WERI-Rb-1 (cell line): Measurements from ENCODE around the gene RIN3.

Experiments
- DNase-seq: peaks from one replicate; pipeline ENCODE4 v3.0.0-alpha.2; 2020
- H3K27ac ChIP-seq: fragments of 250-450 bp; sonication (Bioruptor Pico); 2 replicates; pipeline ENCODE4 v1.5.1; 2020; ENCODE audit warnings: mild to moderate bottlenecking, moderate library complexity
- H3K27me3 ChIP-seq: fragments of 250-450 bp; sonication (Bioruptor Pico); 2 replicates; pipeline ENCODE4 v1.5.1; 2021; ENCODE audit warnings: mild to moderate bottlenecking, low read depth, moderate library complexity; ENCODE audit not compliant: insufficient read depth, severe bottlenecking
- H3K36me3 ChIP-seq: fragments of 250-450 bp; sonication (Bioruptor Pico); 2 replicates; pipeline ENCODE4 v1.5.1; 2020; ENCODE audit warnings: mild to moderate bottlenecking, moderate library complexity
- H3K4me3 ChIP-seq: 2 replicates; pipeline ENCODE4 v1.5.1; 2011; ENCODE audit warnings: low read depth, mild to moderate bottlenecking, control low read depth, low read length
- H3K9me3 ChIP-seq: fragments of 250-450 bp; sonication (Bioruptor Pico); 2 replicates; pipeline ENCODE4 v1.5.1; 2021; ENCODE audit warnings: mild to moderate bottlenecking, moderate library complexity; ENCODE audit not compliant: severe bottlenecking
- TF ChIP-seq, protein P1 (sequence below): IDR thresholded peaks from 2 replicates; pipeline ENCODE4 v1.5.1; 2011; ENCODE audit warnings: low read depth, mild to moderate bottlenecking, control low read depth, inconsistent platforms, low read length

Gene RIN3

GRCh38 chr14:92630367-92630766 lies 116.8 kb downstream of the RIN3 start:
- no peak overlapping the region for H3K27ac ChIP-seq
- TF ChIP-seq, protein P1, sequence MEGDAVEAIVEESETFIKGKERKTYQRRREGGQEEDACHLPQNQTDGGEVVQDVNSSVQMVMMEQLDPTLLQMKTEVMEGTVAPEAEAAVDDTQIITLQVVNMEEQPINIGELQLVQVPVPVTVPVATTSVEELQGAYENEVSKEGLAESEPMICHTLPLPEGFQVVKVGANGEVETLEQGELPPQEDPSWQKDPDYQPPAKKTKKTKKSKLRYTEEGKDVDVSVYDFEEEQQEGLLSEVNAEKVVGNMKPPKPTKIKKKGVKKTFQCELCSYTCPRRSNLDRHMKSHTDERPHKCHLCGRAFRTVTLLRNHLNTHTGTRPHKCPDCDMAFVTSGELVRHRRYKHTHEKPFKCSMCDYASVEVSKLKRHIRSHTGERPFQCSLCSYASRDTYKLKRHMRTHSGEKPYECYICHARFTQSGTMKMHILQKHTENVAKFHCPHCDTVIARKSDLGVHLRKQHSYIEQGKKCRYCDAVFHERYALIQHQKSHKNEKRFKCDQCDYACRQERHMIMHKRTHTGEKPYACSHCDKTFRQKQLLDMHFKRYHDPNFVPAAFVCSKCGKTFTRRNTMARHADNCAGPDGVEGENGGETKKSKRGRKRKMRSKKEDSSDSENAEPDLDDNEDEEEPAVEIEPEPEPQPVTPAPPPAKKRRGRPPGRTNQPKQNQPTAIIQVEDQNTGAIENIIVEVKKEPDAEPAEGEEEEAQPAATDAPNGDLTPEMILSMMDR, result no peak
- peaks cover 11% of the 10 kb centered on the region for H3K9me3 ChIP-seq
- H3K4me3 ChIP-seq, result no peak overlapping the region
- no peak for DNase-seq
- no peaks in the 10 kb centered on the region for H3K27me3 ChIP-seq
- no peaks in the 10 kb centered on the region for H3K36me3 ChIP-seq

DNA sequence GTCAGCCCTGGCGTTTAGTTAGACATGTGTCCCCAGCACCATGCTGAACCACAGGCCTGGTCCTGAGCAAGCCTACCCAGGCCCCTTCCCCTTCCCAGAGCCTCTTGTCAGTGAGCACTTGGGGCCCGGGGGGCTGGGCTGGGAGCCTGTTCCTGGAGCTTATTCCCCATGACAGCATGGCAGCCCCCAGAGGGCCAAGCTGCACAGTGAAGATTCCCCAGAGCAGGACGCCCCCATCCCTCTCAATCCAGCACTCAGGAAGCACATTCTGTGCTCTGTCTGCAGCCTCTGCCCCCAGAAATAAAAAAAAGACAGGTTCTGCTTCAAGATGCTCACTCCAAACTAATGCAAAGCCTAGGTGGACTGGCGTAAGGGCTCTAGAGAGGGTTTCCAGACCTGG lies 117.5 kb downstream of the RIN3 start:
- Histone ChIP-seq H3K36me3 (no peaks in the 10 kb centered on the region), H3K4me3 (no peak overlapping the region), H3K27ac (no peak overlapping the region), H3K9me3 (peaks cover 11% of the 10 kb centered on the region), H3K27me3 (no peaks in the 10 kb centered on the region)
- DNase-seq, result no peak
- TF ChIP-seq, protein P1, result no peak

- Histone ChIP-seq H3K4me3 (no peak overlapping the region), H3K27ac (no peak overlapping the region), H3K27me3 (no peaks in the 10 kb centered on the region), H3K9me3 (peaks cover 4% of the 10 kb centered on the region), H3K36me3 (no peaks in the 10 kb centered on the region)
- TF ChIP-seq, protein P1, result no peak
- no peak for DNase-seq
Measured at GRCh38 chr14:92632546-92633273, 119.1 kb downstream of the RIN3 start.

DNA sequence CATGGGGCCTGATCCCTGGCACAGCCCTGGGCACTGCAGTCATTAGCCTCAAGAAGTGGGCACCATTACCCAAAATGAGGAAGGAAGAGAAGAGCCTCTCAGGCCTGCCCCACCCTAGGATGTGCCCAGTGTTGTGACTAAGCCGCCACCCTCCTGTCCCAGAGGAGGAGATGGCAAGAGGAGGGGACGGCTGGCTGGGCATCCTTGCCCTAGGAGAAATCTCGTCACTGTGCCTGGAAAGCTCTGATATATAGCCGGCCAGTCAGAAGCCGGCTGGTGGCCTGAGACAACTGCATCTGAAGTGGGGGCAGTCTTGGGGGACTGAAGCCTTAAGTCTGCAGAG lies 119.7 kb downstream of the RIN3 start:
- TF ChIP-seq, protein P1, result no peak
- no peak overlapping the region for H3K27ac ChIP-seq
- H3K4me3 ChIP-seq, result no peak overlapping the region

DNA sequence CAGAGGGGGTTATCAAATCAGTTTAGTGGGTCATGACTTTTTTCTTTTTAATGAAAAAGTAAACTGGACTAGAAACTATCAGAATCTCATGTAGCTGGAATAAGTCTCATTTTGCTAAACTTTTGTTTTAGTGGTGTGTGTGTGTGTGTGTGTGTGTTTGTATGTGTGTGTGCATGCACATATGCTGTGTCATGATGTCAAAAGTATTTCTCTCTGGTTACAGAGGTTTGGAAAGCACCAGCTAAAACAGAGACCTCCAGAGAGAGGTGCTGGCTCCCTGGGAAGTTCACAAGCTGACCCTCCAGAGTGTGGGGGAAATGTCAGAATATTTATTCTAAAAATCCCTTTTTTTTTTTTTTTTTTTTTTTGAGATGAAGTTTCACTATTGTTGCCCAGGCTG lies 120.1 kb downstream of the RIN3 start:
- Histone ChIP-seq H3K9me3 (no peaks in the 10 kb centered on the region), H3K36me3 (no peaks in the 10 kb centered on the region), H3K27me3 (no peaks in the 10 kb centered on the region), H3K4me3 (no peak overlapping the region), H3K27ac (no peak overlapping the region)
- TF ChIP-seq, protein P1, result no peak
- no peak for DNase-seq

More for the DNA sequence above, 119.7 kb downstream of the RIN3 start:
- no peak for DNase-seq
- H3K27me3 ChIP-seq, result no peaks in the 10 kb centered on the region
- no peaks in the 10 kb centered on the region for H3K9me3 ChIP-seq
- H3K36me3 ChIP-seq, result no peaks in the 10 kb centered on the region

GRCh38 chr14:92635031-92635430 lies 121.5 kb downstream of the RIN3 start:
- TF ChIP-seq, protein P1, result no peak
- Histone ChIP-seq H3K36me3 (no peaks in the 10 kb centered on the region), H3K4me3 (no peak overlapping the region), H3K9me3 (no peaks in the 10 kb centered on the region), H3K27me3 (no peaks in the 10 kb centered on the region), H3K27ac (no peak overlapping the region)
- DNase-seq, result no peak
